ENCODE results near the gene HOXA7. TPM values are rescaled to one million over a fixed set of nuclear protein-coding genes. Genes with fewer than 3 reads are reported as not detected.

Gene HOXA7
- total and polyA plus RNA-seq, 10 of the 15 experiments (the other 5 are each of a cell fraction or from before 2014, with no cell fraction given) = not detected

- TF ChIP-seq SIX5 (IDR thresholded peaks at IDR 0.05; ENCODE audit: low read depth, low read length, severe bottlenecking) (no peak), IKZF2 (IDR thresholded peaks at IDR 0.05) (no peak), RELA (IDR thresholded peaks at IDR 0.05; ENCODE audit: borderline replicate concordance, partially characterized antibody) (no peak)
Observed at GRCh38 chr7:27176524-27176845, 20.0 kb upstream of the HOXA7 start (continued).

- ATAC-seq = no peak
- POLR2A ChIA-PET = no interaction called here
Observed at GRCh38 chr7:27175626-27176523, 19.4 kb upstream of the HOXA7 start.

More at GRCh38 chr7:27175626-27176523, 19.4 kb upstream of the HOXA7 start:
- 76% methylated on average over 39 of the region's 40 CpGs for WGBS (ENCODE audit: insufficient coverage, insufficient replicate concordance, low lambda C conversion rate, missing lambda C conversion rate)
- no TSS peak for BruUV-seq (replicated peaks)
- H3K79me2 ChIP-seq (ENCODE audit: control insufficient read depth, insufficient read depth, low read length) = no peaks in the 10 kb centered on the region
- no peaks in the 10 kb centered on the region for H3K36me3 ChIP-seq (ENCODE audit: control insufficient read depth in 2 of 2, insufficient read depth in 2 of 2, low read length in 1 of 2)
- ChIA-PET RAD21 (ENCODE audit: unreplicated experiment) (no interaction called here), CTCF (no interaction called here), SMC1A (ENCODE audit: uncharacterized antibody, unreplicated experiment) (no interaction called here)
- H3K4me1 ChIP-seq (ENCODE audit: control insufficient read depth, insufficient read depth, low read length) = no peaks in the 10 kb centered on the region
- FAIRE-seq (no peak), DNase-seq (ENCODE audit: low read depth, low spot score) (no peak)
- TF ChIP-seq KAT2A (conservative IDR thresholded peaks at IDR 0.05; ENCODE audit: control insufficient read depth, low read depth, low read length) = no peak
- no peak for TF ChIP-seq ZNF622 (IDR thresholded peaks at IDR 0.05)
- no peak for TF ChIP-seq POLR2AphosphoS5 (IDR thresholded peaks at IDR 0.05; ENCODE audit: low read length)
- TF ChIP-seq BHLHE40 (IDR thresholded peaks at IDR 0.05; ENCODE audit: borderline replicate concordance in 1 of 2, low read depth in 2 of 2, low read length in 1 of 2) = no peak
- TF ChIP-seq, protein P1, sequence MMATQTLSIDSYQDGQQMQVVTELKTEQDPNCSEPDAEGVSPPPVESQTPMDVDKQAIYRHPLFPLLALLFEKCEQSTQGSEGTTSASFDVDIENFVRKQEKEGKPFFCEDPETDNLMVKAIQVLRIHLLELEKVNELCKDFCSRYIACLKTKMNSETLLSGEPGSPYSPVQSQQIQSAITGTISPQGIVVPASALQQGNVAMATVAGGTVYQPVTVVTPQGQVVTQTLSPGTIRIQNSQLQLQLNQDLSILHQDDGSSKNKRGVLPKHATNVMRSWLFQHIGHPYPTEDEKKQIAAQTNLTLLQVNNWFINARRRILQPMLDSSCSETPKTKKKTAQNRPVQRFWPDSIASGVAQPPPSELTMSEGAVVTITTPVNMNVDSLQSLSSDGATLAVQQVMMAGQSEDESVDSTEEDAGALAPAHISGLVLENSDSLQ (IDR thresholded peaks at IDR 0.05) = no peak
- no peak for TF ChIP-seq YBX1 (IDR thresholded peaks at IDR 0.05)
- TF ChIP-seq SKIL (IDR thresholded peaks at IDR 0.05; ENCODE audit: low read depth, poor library complexity, severe bottlenecking) = no peak
- TF ChIP-seq TCF3 (IDR thresholded peaks at IDR 0.05; ENCODE audit: borderline replicate concordance, insufficient read depth, low read depth, low read length) = no peak
- TF ChIP-seq ETV6 (conservative IDR thresholded peaks at IDR 0.05 in 1 of 2, IDR thresholded peaks at IDR 0.05 in 1 of 2; ENCODE audit: borderline replicate concordance in 1 of 2, low read depth in 1 of 2) = no peak
- TF ChIP-seq SREBF2 (IDR thresholded peaks at IDR 0.05; ENCODE audit: low read length) = no peak
- no peak for TF ChIP-seq ZNF274 (IDR thresholded peaks at IDR 0.05; ENCODE audit: insufficient read depth, insufficient read length)
- H2AFZ ChIP-seq (ENCODE audit: control insufficient read depth, low read depth, low read length) = no peak overlapping the region
- no peaks in the 10 kb centered on the region for H4K20me1 ChIP-seq (ENCODE audit: control insufficient read depth, insufficient read depth)
- no peak overlapping the region for H3K27ac ChIP-seq (ENCODE audit: control insufficient read depth, insufficient read depth)
- intact Hi-C loops (cut with micrococcal nuclease; ENCODE audit: unreplicated experiment) (no loop called here), in situ Hi-C loops (cut with MboI) (no loop called here)
- no peak overlapping the region for H3K4me2 ChIP-seq (ENCODE audit: control insufficient read depth, insufficient read depth)
- H3K4me3 ChIP-seq = no peak overlapping the region
- H3K9ac ChIP-seq (ENCODE audit: control insufficient read depth, insufficient read depth, low read length) = no peak overlapping the region
- peaks cover 15 to 21% of the 10 kb centered on the region in 2 experiments for H3K27me3 ChIP-seq (replicated peaks in 1 of 2; ENCODE audit: control insufficient read depth in 2 of 2, insufficient read depth in 2 of 2, low read length in 1 of 2)
- no peaks in the 10 kb centered on the region; the same call in 2 of the 3 replicates for H3K9me3 ChIP-seq (replicated peaks; ENCODE audit: control insufficient read depth, insufficient read depth, low read length)
